HEK293T (cell line): ENCODE results near the gene XAF1.

Source experiments
- BHLHE40 ChIP-seq: fragments of 450-650 bp; IDR thresholded peaks from 2 replicates; pipeline ENCODE4 v1.6.1; 2016; ENCODE audit warnings: mild to moderate bottlenecking, moderate library complexity, borderline replicate concordance
- FOXA1 ChIP-seq: fragments of 450-650 bp; IDR thresholded peaks from 2 replicates; pipeline ENCODE4 v1.6.1; 2016; ENCODE audit warnings: mild to moderate bottlenecking
- FOXK2 ChIP-seq: fragments of 450-650 bp; IDR thresholded peaks from 2 replicates; pipeline ENCODE4 v1.6.1; 2016; ENCODE audit warnings: mild to moderate bottlenecking
- LEF1 ChIP-seq: fragments of 450-650 bp; IDR thresholded peaks from 2 replicates; pipeline ENCODE4 v1.6.1; 2017; ENCODE audit warnings: mild to moderate bottlenecking, borderline replicate concordance
- SP1 ChIP-seq: fragments of 450-650 bp; IDR thresholded peaks from 2 replicates; pipeline ENCODE4 v1.6.1; 2017

- TF ChIP-seq LEF1 (no peak), SP1 (no peak), BHLHE40 (no peak), FOXA1 (no peak), FOXK2 (no peak)
These were observed 2.8 kb upstream of the XAF1 start for GRCh38 chr17:6753006-6753445.
